H9 (cell line): ENCODE data around the gene METTL16. TPM values are rescaled to one million over a fixed set of nuclear protein-coding genes. Genes with fewer than 3 reads are reported as not detected.

Source experiments
- DNase-seq: peaks from one replicate; pipeline ENCODE4 v3.0.0-alpha.2; 2017
- H2AFZ ChIP-seq: one replicate; pipeline ENCODE4 v1.6.1; 2013; ENCODE audit warnings: mild to moderate bottlenecking, low read length, control low read depth, moderate library complexity
- H2AK5ac ChIP-seq: 2 replicates; pipeline ENCODE4 v1.6.1; 2013; ENCODE audit warnings: low read length, control low read depth, mixed read lengths; ENCODE audit not compliant: insufficient read length
- H2BK120ac ChIP-seq: one replicate; pipeline ENCODE4 v1.6.1; 2013; ENCODE audit warnings: low read depth, mild to moderate bottlenecking, low read length, control low read depth, inconsistent platforms; ENCODE audit not compliant: poor library complexity, severe bottlenecking
- H2BK12ac ChIP-seq: 2 replicates; pipeline ENCODE4 v1.6.1; 2013; ENCODE audit warnings: low read length, control low read depth, mixed read lengths, low read depth; ENCODE audit not compliant: insufficient read length
- H2BK15ac ChIP-seq: 2 replicates; pipeline ENCODE4 v1.6.1; 2013; ENCODE audit warnings: low read depth, low read length, control low read depth
- H2BK20ac ChIP-seq: one replicate; pipeline ENCODE4 v1.6.1; 2013; ENCODE audit warnings: low read depth, mild to moderate bottlenecking, low read length, control low read depth, inconsistent platforms; ENCODE audit not compliant: poor library complexity, severe bottlenecking
- H2BK5ac ChIP-seq: 2 replicates; pipeline ENCODE4 v1.6.1; 2013; ENCODE audit warnings: low read length, control low read depth, mixed read lengths; ENCODE audit not compliant: insufficient read length
- H3K14ac ChIP-seq: 2 replicates; pipeline ENCODE4 v1.6.1; 2013; ENCODE audit warnings: low read length, control low read depth; ENCODE audit not compliant: insufficient read depth
- H3K18ac ChIP-seq: 2 replicates; pipeline ENCODE4 v1.6.1; 2013; ENCODE audit warnings: low read depth, mild to moderate bottlenecking, mixed read lengths, low read length, control low read depth; ENCODE audit not compliant: insufficient read length
- H3K23ac ChIP-seq: 2 replicates; pipeline ENCODE4 v1.6.1; 2013; ENCODE audit warnings: low read length, control low read depth, mixed read lengths, low read depth; ENCODE audit not compliant: insufficient read length
- H3K23me2 ChIP-seq: 2 replicates; pipeline ENCODE4 v1.6.1; 2013; ENCODE audit warnings: low read depth, mild to moderate bottlenecking, mixed read lengths, low read length, control low read depth; ENCODE audit not compliant: insufficient read length, poor library complexity, severe bottlenecking
- H3K27ac ChIP-seq: 2 replicates; pipeline ENCODE4 v1.5.1; 2013; ENCODE audit warnings: low read length, control low read depth, mixed read lengths, low read depth; ENCODE audit not compliant: insufficient read length
- H3K27me3 ChIP-seq: 2 replicates; pipeline ENCODE4 v1.6.1; 2013; ENCODE audit warnings: low read length, control low read depth, inconsistent platforms; ENCODE audit not compliant: insufficient read depth
- H3K4ac ChIP-seq: 2 replicates; pipeline ENCODE4 v1.6.1; 2013; ENCODE audit warnings: low read depth, mild to moderate bottlenecking, control low read depth, inconsistent platforms, low read length, moderate library complexity
- H3K4me1 ChIP-seq: 2 replicates; pipeline ENCODE4 v1.6.1; 2013; ENCODE audit warnings: low read length, control low read depth, inconsistent platforms; ENCODE audit not compliant: insufficient read depth
- H3K4me2 ChIP-seq: 2 replicates; pipeline ENCODE4 v1.6.1; 2013; ENCODE audit warnings: low read length, control low read depth, mixed read lengths; ENCODE audit not compliant: insufficient read length, insufficient read depth
- H3K56ac ChIP-seq: 2 replicates; pipeline ENCODE4 v1.6.1; 2013; ENCODE audit warnings: low read depth, mild to moderate bottlenecking, mixed read lengths, low read length, control low read depth; ENCODE audit not compliant: insufficient read length
- H3K79me1 ChIP-seq: 2 replicates; pipeline ENCODE4 v1.6.1; 2013; ENCODE audit warnings: low read depth, mild to moderate bottlenecking, moderate library complexity, low read length, control low read depth, inconsistent platforms; ENCODE audit not compliant: insufficient read depth, poor library complexity, severe bottlenecking
- H3K79me2 ChIP-seq: 2 replicates; pipeline ENCODE4 v1.6.1; 2013; ENCODE audit warnings: low read length, control low read depth, inconsistent platforms; ENCODE audit not compliant: insufficient read depth
- H3K9ac ChIP-seq: 2 replicates; pipeline ENCODE4 v1.6.1; 2013; ENCODE audit warnings: low read length, control low read depth, mixed read lengths; ENCODE audit not compliant: insufficient read length; ENCODE audit errors: extremely low read depth
- H3K9me3 ChIP-seq: one replicate; pipeline ENCODE4 v1.6.1; 2013; ENCODE audit warnings: low read depth, low read length, inconsistent platforms; ENCODE audit not compliant: control insufficient read depth
- H3T11ph ChIP-seq: one replicate; pipeline ENCODE4 v1.6.1; 2013; ENCODE audit warnings: mild to moderate bottlenecking, low read length, control low read depth, inconsistent platforms
- H4K20me1 ChIP-seq: one replicate; pipeline ENCODE4 v1.6.1; 2013; ENCODE audit not compliant: control insufficient read depth, insufficient read length, insufficient read depth
- H4K5ac ChIP-seq: 2 replicates; pipeline ENCODE4 v1.6.1; 2013; ENCODE audit warnings: low read depth, mild to moderate bottlenecking, mixed read lengths, low read length, control low read depth; ENCODE audit not compliant: insufficient read length
- H4K8ac ChIP-seq: replicated peaks from 2 replicates; pipeline ENCODE4 v1.6.1; 2013; ENCODE audit warnings: low read length, control low read depth, mixed read lengths, low read depth; ENCODE audit not compliant: insufficient read length
- H4K91ac ChIP-seq: 2 replicates; pipeline ENCODE4 v1.6.1; 2013; ENCODE audit warnings: low read depth, mild to moderate bottlenecking, moderate library complexity, mixed read lengths, low read length, control low read depth; ENCODE audit not compliant: insufficient read length
- H3K27ac Mint-ChIP-seq, 3 experiments: 2 replicates in 2 of 3; 3 replicates in 1 of 3; pipeline ENCODE4 v1.8.0; 2020 to 2021; ENCODE audit warnings: mixed read lengths in 3 of 3, mild to moderate bottlenecking in 1 of 3, moderate library complexity in 1 of 3
- H3K27me3 Mint-ChIP-seq: 2 replicates; pipeline ENCODE4 v1.8.0; 2021; ENCODE audit warnings: low read depth, mild to moderate bottlenecking, moderate library complexity, mixed read lengths
- H3K36me3 Mint-ChIP-seq, 3 experiments: 2 replicates in 2 of 3; 3 replicates in 1 of 3; pipeline ENCODE4 v1.8.0; 2020 to 2021; ENCODE audit warnings: low read depth in 3 of 3, mixed read lengths in 3 of 3; ENCODE audit not compliant: insufficient read depth in 1 of 3
- H3K4me1 Mint-ChIP-seq, 2 experiments: 2 replicates each; pipeline ENCODE4 v1.8.0; 2020; ENCODE audit warnings: mixed read lengths in 2 of 2
- H3K4me3 Mint-ChIP-seq, 2 experiments: 2 replicates in 1 of 2; 3 replicates in 1 of 2; pipeline ENCODE4 v1.8.0; 2020 to 2021; ENCODE audit warnings: mild to moderate bottlenecking in 2 of 2, mixed read lengths in 2 of 2, moderate library complexity in 1 of 2
- H3K9me3 Mint-ChIP-seq, 2 experiments: 2 replicates in 1 of 2; 3 replicates in 1 of 2; pipeline ENCODE4 v1.8.0; 2020; ENCODE audit warnings: mild to moderate bottlenecking in 2 of 2, mixed read lengths in 2 of 2, moderate library complexity in 1 of 2
- CTCF ChIP-seq: fragments of 200-600 bp; sonication (generic); conservative IDR thresholded peaks from 3 replicates; pipeline ENCODE4 v1.8.0; 2021; ENCODE audit warnings: antibody characterized with exemption, mild to moderate bottlenecking
- WGBS: extraction: QIAGEN DNeasy Blood & Tissue Kit; methylation state at CpG from one replicate; pipeline ENCODE4 v1.1.7; 2013; ENCODE audit warnings: missing lambda C conversion rate, low lambda C conversion rate, mixed read lengths; ENCODE audit not compliant: insufficient read length; ENCODE audit errors: extremely low coverage; 5-methylcytosine and 5-hydroxymethylcytosine counted together
- total RNA-seq: library from RNA; stranded (reverse); gene quantifications from 2 replicates; pipeline ENCODE4 v1.2.1, GENCODE V29; 2021

METTL16 gene
- total RNA-seq, 1 experiment from 2014 or later = 55.4 TPM

DNA sequence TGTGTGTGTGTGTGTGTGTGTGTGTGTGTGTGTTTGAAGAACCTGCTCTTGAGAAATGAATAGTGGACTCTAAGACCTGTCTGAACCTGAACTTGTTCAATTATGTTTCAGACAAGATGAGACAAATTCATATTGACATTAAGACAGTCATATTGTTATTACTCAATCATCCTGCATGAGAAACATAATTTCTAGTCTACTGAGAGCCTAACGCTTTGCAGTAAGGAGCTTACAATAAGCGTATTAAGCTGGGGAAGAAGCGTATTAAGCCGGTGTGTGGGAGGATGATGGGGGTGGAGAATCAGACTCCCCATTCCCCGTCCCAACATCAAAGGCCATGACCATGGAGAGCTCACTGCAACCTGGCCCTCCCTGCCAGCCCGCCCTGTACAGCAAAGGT is 88.4 kb downstream of the METTL16 start:
- no peak overlapping the region for H4K5ac ChIP-seq
- no peak overlapping the region for H2BK5ac ChIP-seq
- H3K23me2 ChIP-seq = no peaks in the 10 kb centered on the region
- H3K4ac ChIP-seq = no peak overlapping the region
- DNase-seq = no peak
- no peak overlapping the region for H2AFZ ChIP-seq
- H3K23ac ChIP-seq = no peak overlapping the region
- H2BK120ac ChIP-seq = no peak overlapping the region
- H3K14ac ChIP-seq = no peak overlapping the region
- H3T11ph ChIP-seq = no peak overlapping the region
- H4K91ac ChIP-seq = no peak overlapping the region
- H2BK12ac ChIP-seq = no peak overlapping the region
- no peak overlapping the region for H2BK20ac ChIP-seq
- no peak overlapping the region for H3K18ac ChIP-seq
- no peak overlapping the region for H3K9ac ChIP-seq
- no peaks in the 10 kb centered on the region for H3K27me3 ChIP-seq
- H2AK5ac ChIP-seq = no peak overlapping the region
- no peaks in the 10 kb centered on the region for H3K79me2 ChIP-seq
- H3K56ac ChIP-seq = no peak overlapping the region
- no peaks in the 10 kb centered on the region for H3K9me3 Mint-ChIP-seq
- H3K79me1 ChIP-seq = no peaks in the 10 kb centered on the region
- no peaks in the 10 kb centered on the region for H3K9me3 ChIP-seq
- no peak overlapping the region for H4K8ac ChIP-seq
- H3K4me1 Mint-ChIP-seq = no peaks in the 10 kb centered on the region
- no peaks in the 10 kb centered on the region for H3K4me1 ChIP-seq
- H3K4me2 ChIP-seq = no peak overlapping the region
- no peak overlapping the region for H3K27ac ChIP-seq
- H3K27me3 Mint-ChIP-seq = no peaks in the 10 kb centered on the region
- H3K36me3 Mint-ChIP-seq = peaks cover 21 to 62% (median 48%) of the 10 kb centered on the region in 3 experiments; a peak in 6 of 7 replicates
- no peak overlapping the region for H2BK15ac ChIP-seq
- no peak for TF ChIP-seq CTCF
- peak overlapping the region in 1 of 3 experiments; percentile 36; a peak in 1 of 7 replicates for H3K27ac Mint-ChIP-seq
- WGBS = no CpG with 5 or more reads among the region's 6 CpGs
- H3K4me3 Mint-ChIP-seq = no peak overlapping the region
- H4K20me1 ChIP-seq = no peaks in the 10 kb centered on the region
